CD4-positive, alpha-beta T cell treated with Interleukin-15 for 1 hour (primary cell): ENCODE measurements around the gene LRMDA.
"Not testable (repeated sequence)": the region's sequence is repeated elsewhere in the genome, so short reads cannot be mapped to it uniquely, and the experiment has no call there.

ENCODE experiments used
- DNase-seq: peaks from one replicate; pipeline ENCODE4 v3.0.0-alpha.2; 2020

The LRMDA gene

GRCh38 chr10:76038696-76039095 is 607.3 kb downstream of the LRMDA start:
- DNase-seq: no peak

- no peak for DNase-seq
Measured at GRCh38 chr10:76040107-76040829, 608.8 kb downstream of the LRMDA start.

- no peak for DNase-seq
Measured at GRCh38 chr10:76040830-76041220, 609.4 kb downstream of the LRMDA start.

- no peak for DNase-seq
Measured at GRCh38 chr10:76041551-76041950, 610.1 kb downstream of the LRMDA start.

- DNase-seq: no peak
Measured at GRCh38 chr10:76043261-76043660, 611.8 kb downstream of the LRMDA start.

GRCh38 chr10:76044751-76045150 is 613.3 kb downstream of the LRMDA start:
- DNase-seq: no peak

GRCh38 chr10:76045174-76045573 is 613.8 kb downstream of the LRMDA start:
- no peak for DNase-seq

- DNase-seq: no peak
Measured at GRCh38 chr10:76047521-76047920, 616.1 kb downstream of the LRMDA start.

GRCh38 chr10:76049581-76050290 is 618.3 kb downstream of the LRMDA start:
- peak; percentile 28 for DNase-seq

- DNase-seq: no peak
Measured at GRCh38 chr10:76050291-76050625, 618.8 kb downstream of the LRMDA start.

- DNase-seq: no peak
Measured at GRCh38 chr10:76051007-76051936, 619.8 kb downstream of the LRMDA start.

GRCh38 chr10:76052682-76053503 is 621.5 kb downstream of the LRMDA start:
- DNase-seq: no peak

GRCh38 chr10:76055466-76055865 is 624.0 kb downstream of the LRMDA start:
- DNase-seq: no peak

- DNase-seq: no peak
Measured at GRCh38 chr10:76055963-76056362, 624.5 kb downstream of the LRMDA start.

GRCh38 chr10:76060993-76061392 is 629.6 kb downstream of the LRMDA start:
- not testable (repeated sequence) for DNase-seq

- no peak for DNase-seq
Measured at GRCh38 chr10:76066457-76066856, 635.0 kb downstream of the LRMDA start.

- no peak for DNase-seq
Measured at GRCh38 chr10:76067447-76067846, 636.0 kb downstream of the LRMDA start.

GRCh38 chr10:76068856-76069255 is 637.4 kb downstream of the LRMDA start:
- no peak for DNase-seq

- DNase-seq: no peak
Measured at GRCh38 chr10:76070916-76071315, 639.5 kb downstream of the LRMDA start.

- DNase-seq: no peak
Measured at GRCh38 chr10:76071653-76072365, 640.4 kb downstream of the LRMDA start.

- no peak for DNase-seq
Measured at GRCh38 chr10:76072384-76072783, 641.0 kb downstream of the LRMDA start.

GRCh38 chr10:76073524-76073923 is 642.1 kb downstream of the LRMDA start:
- no peak for DNase-seq
